Activated CD8-positive, alpha-beta memory T cell treated with anti-CD3 and anti-CD28 coated beads for 36 hours (primary cell): ENCODE data around the gene MRC2. TPM values are rescaled to one million over a fixed set of nuclear protein-coding genes. Genes with fewer than 3 reads are reported as not detected.
"Not testable (repeated sequence)": the region's sequence is repeated elsewhere in the genome, so short reads cannot be mapped to it uniquely, and the experiment has no call there.

Experiments used
- CTCF ChIA-PET: fragments of 350-600 bp; sonication (Branson Sonifier 250); formaldehyde crosslinking; loops from one replicate; lab custom pipeline; 2021; ENCODE audit warnings: antibody characterized with exemption; lab: Charles Lee
- POLR2A ChIA-PET: fragments of 350-600 bp; sonication (Branson Sonifier 250); formaldehyde crosslinking; loops from one replicate; lab custom pipeline; 2021; ENCODE audit warnings: antibody characterized with exemption; lab: Charles Lee
- total RNA-seq, 2 experiments: library from RNA; stranded (reverse); gene quantifications; one replicate each; pipeline ENCODE4 v1.2.3, GENCODE V29; 2021

The MRC2 gene
- 1 to 10 TPM; 4.5 to 4.7 TPM for total RNA-seq

GRCh38 chr17:62627219-62627903 lies at the start of gene MRC2:
Gene MRC2 (plus strand): TSS chr17:62627670. CDS start chr17:62627803, 133 bp downstream.
- CTCF ChIA-PET = no interaction called here

GRCh38 chr17:62578757-62579487 lies 48.5 kb upstream of the MRC2 start:
- CTCF ChIA-PET = interaction anchor here (1.0 kb wide), 1 partner anchor 31 kb away, joined by 3 read pairs; no protein-coding TSS in a partner anchor
- POLR2A ChIA-PET = no interaction called here

More at GRCh38 chr17:62627219-62627903, at the start of gene MRC2:
- POLR2A ChIA-PET = no interaction called here

- ChIA-PET CTCF (no interaction called here), POLR2A (no interaction called here)
These were observed 46.5 kb upstream of the MRC2 start for GRCh38 chr17:62580947-62581346.

GRCh38 chr17:62581764-62582163 lies 45.7 kb upstream of the MRC2 start:
- ChIA-PET POLR2A (no interaction called here), CTCF (no interaction called here)

- POLR2A ChIA-PET = no interaction called here
- CTCF ChIA-PET = no interaction called here
These were observed 39.9 kb upstream of the MRC2 start for GRCh38 chr17:62587554-62587953.

GRCh38 chr17:62588109-62588508 lies 39.4 kb upstream of the MRC2 start:
- ChIA-PET POLR2A (no interaction called here), CTCF (no interaction called here)

- CTCF ChIA-PET = no interaction called here
- POLR2A ChIA-PET = no interaction called here
These were observed 36.1 kb upstream of the MRC2 start for GRCh38 chr17:62591333-62591732.

- CTCF ChIA-PET, POLR2A ChIA-PET: not testable (repeated sequence)
These were observed 35.6 kb upstream of the MRC2 start for GRCh38 chr17:62591822-62592221.

- CTCF ChIA-PET = no interaction called here
- POLR2A ChIA-PET = no interaction called here
These were observed 35.0 kb upstream of the MRC2 start for GRCh38 chr17:62592341-62593099.

- ChIA-PET CTCF (no interaction called here), POLR2A (no interaction called here)
These were observed 32.0 kb upstream of the MRC2 start for GRCh38 chr17:62595484-62595883.

GRCh38 chr17:62596662-62597061 lies 30.8 kb upstream of the MRC2 start:
- CTCF ChIA-PET = no interaction called here
- POLR2A ChIA-PET = no interaction called here

GRCh38 chr17:62597150-62597549 lies 30.3 kb upstream of the MRC2 start:
- ChIA-PET CTCF (no interaction called here), POLR2A (no interaction called here)

GRCh38 chr17:62597920-62598319 lies 29.6 kb upstream of the MRC2 start:
- POLR2A ChIA-PET = no interaction called here
- CTCF ChIA-PET = no interaction called here

GRCh38 chr17:62599964-62600657 lies 27.4 kb upstream of the MRC2 start:
- ChIA-PET CTCF (no interaction called here), POLR2A (no interaction called here)

- ChIA-PET CTCF (no interaction called here), POLR2A (no interaction called here)
These were observed 26.7 kb upstream of the MRC2 start for GRCh38 chr17:62600805-62601204.

GRCh38 chr17:62601471-62601870 lies 26.0 kb upstream of the MRC2 start:
- POLR2A ChIA-PET = no interaction called here
- CTCF ChIA-PET = no interaction called here

GRCh38 chr17:62603783-62604182 lies 23.7 kb upstream of the MRC2 start:
- CTCF ChIA-PET = not testable (repeated sequence)

GRCh38 chr17:62605588-62605987 lies 21.9 kb upstream of the MRC2 start:
- ChIA-PET CTCF (no interaction called here), POLR2A (no interaction called here)

More at GRCh38 chr17:62603783-62604182, 23.7 kb upstream of the MRC2 start:
- POLR2A ChIA-PET = not testable (repeated sequence)

GRCh38 chr17:62611292-62611691 lies 16.2 kb upstream of the MRC2 start:
- ChIA-PET CTCF (no interaction called here), POLR2A (interaction anchor here (0.6 kb wide), 1 partner anchor 37 kb away, joined by 4 read pairs; no protein-coding TSS in a partner anchor)

- ChIA-PET CTCF (no interaction called here), POLR2A (no interaction called here)
These were observed 15.7 kb upstream of the MRC2 start for GRCh38 chr17:62611728-62612127.
